VCaP (cell line): ENCODE results near the gene CCR2.
A peak's percentile ranks its signal among the peaks of the same experiment; 100 is the strongest.

Source experiments
- H3K27ac ChIP-seq: fragments of 450-650 bp; 2 replicates; pipeline ENCODE4 v1.5.1; 2017
- CTCF ChIP-seq: fragments of 450-650 bp; conservative IDR thresholded peaks from 2 replicates; pipeline ENCODE4 v1.5.1; 2017; ENCODE audit warnings: mild to moderate bottlenecking, moderate library complexity

The CCR2 gene

DNA sequence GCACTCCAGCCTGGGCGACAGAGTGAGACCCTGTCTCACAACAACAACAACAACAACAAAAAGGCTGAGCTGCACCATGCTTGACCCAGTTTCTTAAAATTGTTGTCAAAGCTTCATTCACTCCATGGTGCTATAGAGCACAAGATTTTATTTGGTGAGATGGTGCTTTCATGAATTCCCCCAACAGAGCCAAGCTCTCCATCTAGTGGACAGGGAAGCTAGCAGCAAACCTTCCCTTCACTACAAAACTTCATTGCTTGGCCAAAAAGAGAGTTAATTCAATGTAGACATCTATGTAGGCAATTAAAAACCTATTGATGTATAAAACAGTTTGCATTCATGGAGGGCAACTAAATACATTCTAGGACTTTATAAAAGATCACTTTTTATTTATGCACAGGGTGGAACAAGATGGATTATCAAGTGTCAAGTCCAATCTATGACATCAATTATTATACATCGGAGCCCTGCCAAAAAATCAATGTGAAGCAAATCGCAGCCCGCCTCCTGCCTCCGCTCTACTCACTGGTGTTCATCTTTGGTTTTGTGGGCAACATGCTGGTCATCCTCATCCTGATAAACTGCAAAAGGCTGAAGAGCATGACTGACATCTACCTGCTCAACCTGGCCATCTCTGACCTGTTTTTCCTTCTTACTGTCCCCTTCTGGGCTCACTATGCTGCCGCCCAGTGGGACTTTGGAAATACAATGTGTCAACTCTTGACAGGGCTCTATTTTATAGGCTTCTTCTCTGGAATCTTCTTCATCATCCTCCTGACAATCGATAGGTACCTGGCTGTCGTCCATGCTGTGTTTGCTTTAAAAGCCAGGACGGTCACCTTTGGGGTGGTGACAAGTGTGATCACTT, 18.8 kb downstream of the CCR2 start:
- TF ChIP-seq CTCF: peak; percentile 92
- H3K27ac ChIP-seq: peak overlapping the region; percentile 68

DNA sequence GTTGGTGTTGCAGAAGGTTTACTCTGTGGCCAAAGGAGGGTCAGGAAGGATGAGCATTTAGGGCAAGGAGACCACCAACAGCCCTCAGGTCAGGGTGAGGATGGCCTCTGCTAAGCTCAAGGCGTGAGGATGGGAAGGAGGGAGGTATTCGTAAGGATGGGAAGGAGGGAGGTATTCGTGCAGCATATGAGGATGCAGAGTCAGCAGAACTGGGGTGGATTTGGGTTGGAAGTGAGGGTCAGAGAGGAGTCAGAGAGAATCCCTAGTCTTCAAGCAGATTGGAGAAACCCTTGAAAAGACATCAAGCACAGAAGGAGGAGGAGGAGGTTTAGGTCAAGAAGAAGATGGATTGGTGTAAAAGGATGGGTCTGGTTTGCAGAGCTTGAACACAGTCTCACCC, 20.8 kb downstream of the CCR2 start:
- H3K27ac ChIP-seq: no peak overlapping the region
- TF ChIP-seq CTCF: no peak

GRCh38 chr3:46375218-46375617, 21.3 kb downstream of the CCR2 start:
- no peak for TF ChIP-seq CTCF
- H3K27ac ChIP-seq: no peak overlapping the region

DNA sequence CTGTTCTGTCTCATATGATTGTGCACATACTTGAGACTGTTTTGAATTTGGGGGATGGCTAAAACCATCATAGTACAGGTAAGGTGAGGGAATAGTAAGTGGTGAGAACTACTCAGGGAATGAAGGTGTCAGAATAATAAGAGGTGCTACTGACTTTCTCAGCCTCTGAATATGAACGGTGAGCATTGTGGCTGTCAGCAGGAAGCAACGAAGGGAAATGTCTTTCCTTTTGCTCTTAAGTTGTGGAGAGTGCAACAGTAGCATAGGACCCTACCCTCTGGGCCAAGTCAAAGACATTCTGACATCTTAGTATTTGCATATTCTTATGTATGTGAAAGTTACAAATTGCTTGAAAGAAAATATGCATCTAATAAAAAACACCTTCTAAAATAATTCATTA, 21.9 kb downstream of the CCR2 start:
- no peak overlapping the region for H3K27ac ChIP-seq
- TF ChIP-seq CTCF: no peak

DNA sequence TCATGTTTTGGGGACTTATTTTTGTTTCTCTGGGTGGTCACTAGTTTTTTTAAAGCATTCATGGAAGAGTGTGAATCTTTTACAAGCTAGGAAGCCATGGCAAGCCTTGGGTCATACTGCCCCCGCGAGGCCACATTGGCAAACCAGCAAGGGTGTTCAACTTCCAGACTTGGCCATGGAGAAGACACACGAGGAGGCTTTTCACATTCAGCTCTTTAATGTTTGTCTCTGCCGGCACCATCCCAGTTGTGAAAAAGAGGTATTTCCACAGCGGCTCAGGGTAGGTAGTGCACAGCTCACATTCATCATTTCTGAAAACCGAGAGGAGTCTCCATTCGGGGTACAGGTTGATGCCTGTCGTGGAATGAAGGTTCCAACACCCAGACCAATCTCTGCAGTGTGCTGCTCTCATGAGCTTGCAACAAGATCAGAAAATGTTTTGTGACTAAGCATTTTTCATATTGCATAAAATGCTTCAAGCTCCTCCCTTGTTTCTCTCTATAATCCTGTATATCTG, 24.6 kb downstream of the CCR2 start:
- peak; percentile 81 for TF ChIP-seq CTCF
- H3K27ac ChIP-seq: no peak overlapping the region

- no peak for TF ChIP-seq CTCF
- peak overlapping the region; percentile 10; the same call in 1 of the 2 replicates for H3K27ac ChIP-seq
Measured at GRCh38 chr3:46380471-46381221, 26.7 kb downstream of the CCR2 start.

GRCh38 chr3:46381625-46382024, 27.7 kb downstream of the CCR2 start:
- no peak for TF ChIP-seq CTCF
- H3K27ac ChIP-seq: peak overlapping the region; percentile 63
